Measurements from ENCODE around the gene MTOR.

GRCh38 chr1:11193376-11193775 lies 69.0 kb downstream of the MTOR start:
- TF ChIP-seq CTCF (IDR thresholded peaks at IDR 0.05) (no peak), POLR2A (IDR thresholded peaks at IDR 0.05) (no peak)

Data from vagina (tissue), 2 donors.